H1 (cell line): ENCODE data around the gene CCL25. TPM values are rescaled to one million over a fixed set of nuclear protein-coding genes. Genes with fewer than 3 reads are reported as not detected.

Experiments
- CTCF ChIA-PET: fragments of 300-600 bp; sonication (Branson Sonifier 250); formaldehyde crosslinking; loops from one replicate; lab custom pipeline; 2021; ENCODE audit not compliant: partially characterized antibody; lab: Charles Lee
- POLR2A ChIA-PET: fragments of 300-600 bp; sonication (Branson Sonifier 250); formaldehyde crosslinking; loops from one replicate; lab custom pipeline; 2021; ENCODE audit warnings: inconsistent platforms; ENCODE audit not compliant: partially characterized antibody; lab: Charles Lee
- DNase-seq, 2 experiments: peaks; one replicate each; pipeline versions ENCODE4 v3.0.0 to v3.0.0-alpha.2; 2010 to 2022; ENCODE audit warnings: low spot score in 2 of 2, low read depth in 1 of 2, mixed read lengths in 1 of 2
- FAIRE-seq: peaks from 2 replicates; lab custom pipeline; 2011; peaks lifted over from hg19 to GRCh38; lab: Jason Lieb, UNC
- H2AFZ ChIP-seq: 2 replicates; pipeline ENCODE4 v1.8.1; 2012; ENCODE audit warnings: low read length, inconsistent platforms
- H2AK5ac ChIP-seq: 2 replicates; pipeline ENCODE4 v1.6.1; 2013; ENCODE audit warnings: low read depth, low read length
- H2BK120ac ChIP-seq: replicated peaks from 2 replicates; pipeline ENCODE3; 2013; ENCODE audit warnings: low read depth, low read length, inconsistent platforms
- H2BK12ac ChIP-seq: 2 replicates; pipeline ENCODE4 v1.6.1; 2013; ENCODE audit warnings: low read depth, low read length
- H2BK15ac ChIP-seq: 2 replicates; pipeline ENCODE4 v1.6.1; 2013; ENCODE audit warnings: low read length
- H2BK20ac ChIP-seq: 2 replicates; pipeline ENCODE4 v1.6.1; 2013; ENCODE audit warnings: low read length
- H2BK5ac ChIP-seq: 2 replicates; pipeline ENCODE4 v1.6.1; 2013; ENCODE audit warnings: low read depth, low read length
- H3K14ac ChIP-seq: 2 replicates; pipeline ENCODE4 v1.6.1; 2013; ENCODE audit warnings: inconsistent platforms; ENCODE audit not compliant: insufficient read length
- H3K18ac ChIP-seq: 2 replicates; pipeline ENCODE4 v1.6.1; 2013; ENCODE audit warnings: low read length; ENCODE audit errors: extremely low read depth
- H3K23ac ChIP-seq: 2 replicates; pipeline ENCODE4 v1.6.1; 2013; ENCODE audit warnings: inconsistent platforms; ENCODE audit not compliant: insufficient read length
- H3K23me2 ChIP-seq: 2 replicates; pipeline ENCODE4 v1.6.1; 2013; ENCODE audit warnings: low read depth, low read length
- H3K27ac ChIP-seq: 2 replicates; pipeline ENCODE4 v1.6.1; 2011; ENCODE audit warnings: low read depth, low read length, inconsistent platforms
- H3K27me3 ChIP-seq, 4 experiments: replicated peaks in 1 of 4; 1 replicate in 1 of 4; 2 replicates in 3 of 4; pipeline versions ENCODE4 v1.6.1 to v1.8.1; 2011 to 2013; ENCODE audit warnings: low read length in 3 of 4, mild to moderate bottlenecking in 3 of 4, inconsistent platforms in 2 of 4, mixed read lengths in 2 of 4, moderate library complexity in 1 of 4; ENCODE audit not compliant: control insufficient read depth in 3 of 4, insufficient read depth in 3 of 4; ENCODE audit errors: extremely low read depth in 1 of 4
- H3K36me3 ChIP-seq, 4 experiments: 2 replicates each; pipeline versions ENCODE4 v1.6.1 to v1.8.1; 2011 to 2013; ENCODE audit warnings: mild to moderate bottlenecking in 4 of 4, low read length in 3 of 4, moderate library complexity in 2 of 4, control low read depth in 1 of 4, inconsistent platforms in 1 of 4; ENCODE audit not compliant: insufficient read depth in 4 of 4, control insufficient read depth in 2 of 4
- H3K4ac ChIP-seq: replicated peaks from 2 replicates; pipeline ENCODE3; 2013; ENCODE audit warnings: low read length, low read depth, mixed read lengths, inconsistent platforms; ENCODE audit not compliant: insufficient read length
- H3K4me1 ChIP-seq, 4 experiments: replicated peaks in 1 of 4; 1 replicate in 1 of 4; 2 replicates in 3 of 4; pipeline versions ENCODE4 v1.6.1 to v1.8.1; 2011 to 2013; ENCODE audit warnings: low read length in 3 of 4, inconsistent platforms in 2 of 4, mixed read lengths in 1 of 4; ENCODE audit not compliant: insufficient read depth in 4 of 4, control insufficient read depth in 3 of 4
- H3K4me2 ChIP-seq, 2 experiments: 2 replicates each; pipeline versions ENCODE4 v1.6.1 to v1.8.1; 2011 to 2013; ENCODE audit warnings: low read depth in 2 of 2, low read length in 2 of 2, control low read depth in 1 of 2, inconsistent platforms in 1 of 2, mild to moderate bottlenecking in 1 of 2; ENCODE audit not compliant: insufficient read depth in 1 of 2
- H3K4me3 ChIP-seq, 4 experiments: fragments of 200-600, 300-600 bp in 1 of 4; sonication (generic), shearing (Covaris generic), sonication (Bioruptor Twin) in 1 of 4; 2 replicates each; pipeline versions ENCODE4 v1.5.1 to v1.8.1; 2011 to 2016; ENCODE audit warnings: low read length in 4 of 4, low read depth in 3 of 4, control low read depth in 2 of 4, inconsistent platforms in 2 of 4, mild to moderate bottlenecking in 2 of 4, mixed read lengths in 1 of 4, moderate library complexity in 1 of 4; ENCODE audit not compliant: insufficient read depth in 2 of 4; ENCODE audit errors: extremely low read depth in 1 of 4
- H3K56ac ChIP-seq: replicated peaks from 2 replicates; pipeline ENCODE3; 2013; ENCODE audit warnings: low read depth, mild to moderate bottlenecking, mixed read lengths, low read length, inconsistent platforms; ENCODE audit not compliant: insufficient read length
- H3K79me1 ChIP-seq: 2 replicates; pipeline ENCODE4 v1.6.1; 2013; ENCODE audit warnings: low read depth, low read length, control low read depth
- H3K79me2 ChIP-seq, 2 experiments: 2 replicates each; pipeline versions ENCODE4 v1.6.1 to v1.8.1; 2012 to 2013; ENCODE audit warnings: low read length in 2 of 2, mild to moderate bottlenecking in 2 of 2, inconsistent platforms in 1 of 2; ENCODE audit not compliant: insufficient read depth in 2 of 2, control insufficient read depth in 1 of 2
- H3K9ac ChIP-seq, 4 experiments: replicated peaks in 1 of 4; 1 replicate in 1 of 4; 2 replicates in 3 of 4; pipeline versions ENCODE4 v1.6.1 to v1.8.1; 2011 to 2013; ENCODE audit warnings: low read depth in 3 of 4, low read length in 3 of 4, control low read depth in 2 of 4, mild to moderate bottlenecking in 2 of 4, moderate library complexity in 2 of 4, inconsistent platforms in 1 of 4; ENCODE audit errors: extremely low read depth in 1 of 4
- H3K9me3 ChIP-seq, 2 experiments: 2 replicates each; pipeline versions ENCODE4 v1.6.1 to v1.8.1; 2012 to 2013; ENCODE audit warnings: mild to moderate bottlenecking in 2 of 2, moderate library complexity in 2 of 2, control low read depth in 1 of 2, inconsistent platforms in 1 of 2, low read depth in 1 of 2, low read length in 1 of 2, mixed read lengths in 1 of 2; ENCODE audit not compliant: insufficient read depth in 2 of 2
- H4K20me1 ChIP-seq, 2 experiments: replicated peaks in 1 of 2; 2 replicates each; pipeline versions ENCODE3 to v1.8.1; 2011 to 2013; ENCODE audit warnings: inconsistent platforms in 2 of 2, low read length in 2 of 2, mild to moderate bottlenecking in 1 of 2; ENCODE audit not compliant: insufficient read depth in 2 of 2, control insufficient read depth in 1 of 2
- H4K5ac ChIP-seq: 2 replicates; pipeline ENCODE4 v1.6.1; 2013; ENCODE audit warnings: low read length, low read depth, mixed read lengths, inconsistent platforms; ENCODE audit not compliant: insufficient read length
- H4K8ac ChIP-seq: 2 replicates; pipeline ENCODE4 v1.8.0; 2013; ENCODE audit warnings: mild to moderate bottlenecking, moderate library complexity, low read length, inconsistent platforms; ENCODE audit not compliant: insufficient read depth; ENCODE audit errors: extremely low read depth
- H4K91ac ChIP-seq: replicated peaks from 2 replicates; pipeline ENCODE3; 2013; ENCODE audit warnings: low read length, mixed read lengths, inconsistent platforms; ENCODE audit not compliant: insufficient read length
- ATF3 ChIP-seq: IDR thresholded peaks from 2 replicates; pipeline ENCODE4 v1.6.1; 2011; ENCODE audit warnings: low read depth, mild to moderate bottlenecking, low read length; ENCODE audit not compliant: insufficient read depth
- BACH1 ChIP-seq: IDR thresholded peaks from 2 replicates; pipeline ENCODE4 v1.6.1; 2012; ENCODE audit warnings: low read length, improper control_type of control experiment
- BCL11A ChIP-seq, 2 experiments: IDR thresholded peaks; one replicate each; pipeline ENCODE4 v1.6.1; 2011; ENCODE audit warnings: low read depth in 2 of 2, low read length in 2 of 2, mild to moderate bottlenecking in 2 of 2
- CBX5 ChIP-seq: fragments of 300-800, 300-1000 bp; sonication (generic); IDR thresholded peaks from 2 replicates; pipeline ENCODE4 v1.7.1; 2016; ENCODE audit warnings: antibody characterized with exemption, low read length, low read depth
- CTCF ChIP-seq, 3 experiments: IDR thresholded peaks; 1 replicate in 2 of 3; 2 replicates in 1 of 3; pipeline versions ENCODE4 v1.5.1 to v1.6.1; 2011; ENCODE audit warnings: low read length in 3 of 3, mild to moderate bottlenecking in 3 of 3, inconsistent platforms in 2 of 3, low read depth in 1 of 3, moderate library complexity in 1 of 3; ENCODE audit not compliant: insufficient read depth in 1 of 3; ENCODE audit errors: control extremely low read depth in 1 of 3
- HDAC2 ChIP-seq, 2 experiments: fragments of 300-600 bp in 1 of 2; sonication (generic) in 1 of 2; IDR thresholded peaks; 2 replicates each; pipeline ENCODE4 v1.6.1; 2011 to 2012; ENCODE audit warnings: low read depth in 2 of 2, low read length in 2 of 2, mild to moderate bottlenecking in 2 of 2, moderate library complexity in 2 of 2, borderline replicate concordance in 1 of 2, inconsistent platforms in 1 of 2
- NRF1 ChIP-seq: IDR thresholded peaks from 2 replicates; pipeline ENCODE4 v1.6.1; 2011; ENCODE audit warnings: mild to moderate bottlenecking, low read depth, low read length, improper control_type of control experiment
- PHF8 ChIP-seq: fragments of 200-600 bp; sonication (generic); conservative IDR thresholded peaks from 2 replicates; pipeline ENCODE4 v1.7.1; 2012; ENCODE audit warnings: low read depth, mild to moderate bottlenecking, inconsistent platforms, low read length, moderate library complexity
- SIX5 ChIP-seq: IDR thresholded peaks from 2 replicates; pipeline ENCODE4 v1.6.1; 2011; ENCODE audit warnings: mild to moderate bottlenecking, low read depth, low read length
- SP2 ChIP-seq: IDR thresholded peaks from 2 replicates; pipeline ENCODE4 v1.6.1; 2012; ENCODE audit warnings: mild to moderate bottlenecking, low read length, inconsistent platforms
- WGBS, 2 experiments: shearing (Covaris generic) in 1 of 2; methylation state at CpG; one replicate each; pipeline versions ENCODE4 v1.1.6 to v1.1.7; 2013 to 2015; ENCODE audit warnings: low lambda C conversion rate in 2 of 2, mixed read lengths in 2 of 2, inconsistent platforms in 1 of 2, low coverage in 1 of 2, missing lambda C conversion rate in 1 of 2; ENCODE audit not compliant: insufficient replicate concordance in 2 of 2, insufficient coverage in 1 of 2, insufficient read length in 1 of 2; ENCODE audit errors: extremely low coverage in 1 of 2, missing lambda C conversion rate in 1 of 2; 5-methylcytosine and 5-hydroxymethylcytosine counted together
- polyA plus RNA-seq, 7 experiments: library from polyadenylated mRNA; depleted of rRNA in 3 of 7; stranded (reverse) in 5 of 7; unstranded in 2 of 7; fragments of >200 nt in 5 of 7; fragments of 200-250 nt in 2 of 7; gene quantifications; 1 replicate in 5 of 7; 2 replicates in 1 of 7; 4 replicates in 1 of 7; pipeline versions ENCODE4 v1.2.1 to v1.2.3, GENCODE V29; 2011 to 2013; ENCODE audit warnings: missing spikeins in 2 of 7, mixed read lengths in 2 of 7
- total RNA-seq: library from RNA; stranded (reverse); fragmentation: NEBNext Ultra II Directional; extraction: Animal tissue kit (Norgen Biotek cat#: 25700); gene quantifications from 2 replicates; pipeline ENCODE4 v1.2.1, GENCODE V29; 2021

The CCL25 gene
- total and polyA plus RNA-seq, 2 of the 8 experiments (the other 6 are each of a cell fraction or from before 2014, with no cell fraction given): 0.59 TPM; not detected in 1

GRCh38 chr19:8105471-8105870, 52.9 kb downstream of the CCL25 start:
- no peak overlapping the region for H3K4ac ChIP-seq

More at GRCh38 chr19:8105471-8105870, 52.9 kb downstream of the CCL25 start:
- no peak overlapping the region for H2BK20ac ChIP-seq
- H3K9me3 ChIP-seq: no peaks in the 10 kb centered on the region
- H3K4me1 ChIP-seq: no peaks in the 10 kb centered on the region
- H3K36me3 ChIP-seq: peaks cover 7 to 70% (median 40%) of the 10 kb centered on the region in 4 experiments; a peak in 7 of 8 replicates
- no peak overlapping the region for H4K91ac ChIP-seq
- no peak overlapping the region for H4K5ac ChIP-seq
- H2BK12ac ChIP-seq: no peak overlapping the region
- CTCF ChIA-PET: interaction anchor here (1.2 kb wide), 1 partner anchor 11 kb away, joined by 3 read pairs; no protein-coding TSS in a partner anchor
- no peak overlapping the region for H2AK5ac ChIP-seq
- H3K79me1 ChIP-seq: no peaks in the 10 kb centered on the region
- H2AFZ ChIP-seq: no peak overlapping the region
- 95% methylated on average over 2 of the region's 2 CpGs; no CpG with 5 or more reads in 1 of the 2 experiments for WGBS, 2 experiments
- no peak overlapping the region for H3K4me2 ChIP-seq
- no peak overlapping the region for H2BK120ac ChIP-seq
- H2BK5ac ChIP-seq: no peak overlapping the region
- no peak overlapping the region for H3K14ac ChIP-seq
- no peak overlapping the region for H3K9ac ChIP-seq
- no peak overlapping the region for H2BK15ac ChIP-seq
- no peak for FAIRE-seq
- H3K79me2 ChIP-seq: no peaks in the 10 kb centered on the region
- peaks cover 0 to 4% of the 10 kb centered on the region in 2 experiments for H4K20me1 ChIP-seq
- H3K56ac ChIP-seq: no peak overlapping the region
- DNase-seq: no peak
- no peak overlapping the region for H3K4me3 ChIP-seq
- H3K23me2 ChIP-seq: peaks cover 15% of the 10 kb centered on the region; the same call in 1 of the 2 replicates
- POLR2A ChIA-PET: interaction anchor here (1.1 to 1.2 kb wide), 2 partner anchors 15 to 162 kb away, joined by 3 read pairs; partner anchors contain the start of gene TIMM44
- no peak overlapping the region for H4K8ac ChIP-seq
- no peaks in the 10 kb centered on the region for H3K27me3 ChIP-seq
- TF ChIP-seq PHF8: no peak
- no peak for TF ChIP-seq BCL11A (IDR thresholded peaks at IDR 0.05; ENCODE audit: low read depth in 2 of 2, low read length in 2 of 2)
- TF ChIP-seq CBX5: no peak
- no peak for TF ChIP-seq SIX5
- TF ChIP-seq CTCF (IDR thresholded peaks at IDR 0.05; ENCODE audit: control extremely low read depth in 1 of 3, insufficient read depth in 1 of 3, low read depth in 1 of 3, low read length in 3 of 3): no peak
- no peak for TF ChIP-seq HDAC2 (IDR thresholded peaks at IDR 0.05; ENCODE audit: borderline replicate concordance in 1 of 2, low read depth in 2 of 2, low read length in 2 of 2)
- no peak for TF ChIP-seq NRF1
- no peak for TF ChIP-seq BACH1
- no peak for TF ChIP-seq ATF3
- no peak for TF ChIP-seq SP2
- H3K27ac ChIP-seq: no peak overlapping the region
- H3K18ac ChIP-seq: no peak overlapping the region
- no peak overlapping the region for H3K23ac ChIP-seq
